ENCODE data around the gene PLXNC1.
A peak's percentile ranks its signal among the peaks of the same experiment; 100 is the strongest.

PLXNC1 gene

GRCh38 chr12:94267921-94268471, 119.6 kb downstream of the PLXNC1 start:
- DNase-seq = no peak

DNA sequence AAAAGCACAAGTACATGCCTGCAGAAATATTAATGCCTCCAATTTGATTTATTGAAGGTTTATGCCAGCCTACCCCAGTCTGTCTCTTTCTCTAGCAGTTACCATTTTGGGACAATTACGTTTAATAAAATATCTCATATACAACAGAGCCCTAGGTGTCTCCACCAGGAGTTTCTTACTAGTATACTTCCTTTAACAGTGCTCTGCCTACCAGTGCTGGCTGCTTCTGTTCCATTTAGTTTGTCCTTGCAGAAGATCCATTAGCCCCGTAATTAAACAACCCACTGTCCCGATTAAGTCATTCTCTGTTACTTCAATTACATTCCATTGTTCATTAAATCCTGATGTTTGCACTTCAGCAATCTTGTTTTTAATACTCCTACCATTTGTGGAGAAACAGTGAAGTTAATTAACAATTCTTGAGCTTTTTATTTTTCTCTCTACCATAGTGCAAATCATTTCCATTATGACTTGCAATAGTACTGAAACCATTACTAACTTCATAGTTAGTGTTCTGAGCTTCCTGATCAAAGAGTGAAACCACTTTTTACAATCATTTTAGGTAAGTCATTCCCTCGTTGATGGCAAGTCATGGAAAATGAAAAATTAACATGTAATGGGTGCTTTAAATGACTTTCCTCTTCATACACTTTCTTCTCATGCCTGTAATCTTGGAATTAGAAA, 121.1 kb downstream of the PLXNC1 start:
- DNase-seq = no peak

- DNase-seq = no peak
Observed at GRCh38 chr12:94271351-94271750, 123.0 kb downstream of the PLXNC1 start.

DNA sequence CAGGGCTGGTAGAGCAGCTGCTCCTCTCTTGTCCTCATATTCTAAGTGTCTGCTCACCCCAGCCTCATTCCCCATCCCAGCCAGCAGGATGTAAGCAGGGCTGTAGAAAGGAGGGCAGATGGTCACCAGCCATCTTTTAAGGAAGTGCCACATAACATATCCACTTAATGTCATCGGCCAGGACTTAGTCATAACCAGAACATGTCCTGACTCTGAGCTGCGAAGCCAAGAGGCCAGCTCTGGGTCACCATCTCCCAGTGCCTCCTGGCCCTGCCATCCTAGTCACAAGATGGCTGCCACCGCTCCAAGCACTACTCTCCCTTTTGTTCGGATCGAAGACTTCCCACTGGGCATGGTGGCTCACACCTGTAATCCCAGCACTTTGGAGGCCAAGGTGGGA, 123.9 kb downstream of the PLXNC1 start:
- DNase-seq = no peak

GRCh38 chr12:94273272-94273671, 124.9 kb downstream of the PLXNC1 start:
- no peak for DNase-seq

DNA sequence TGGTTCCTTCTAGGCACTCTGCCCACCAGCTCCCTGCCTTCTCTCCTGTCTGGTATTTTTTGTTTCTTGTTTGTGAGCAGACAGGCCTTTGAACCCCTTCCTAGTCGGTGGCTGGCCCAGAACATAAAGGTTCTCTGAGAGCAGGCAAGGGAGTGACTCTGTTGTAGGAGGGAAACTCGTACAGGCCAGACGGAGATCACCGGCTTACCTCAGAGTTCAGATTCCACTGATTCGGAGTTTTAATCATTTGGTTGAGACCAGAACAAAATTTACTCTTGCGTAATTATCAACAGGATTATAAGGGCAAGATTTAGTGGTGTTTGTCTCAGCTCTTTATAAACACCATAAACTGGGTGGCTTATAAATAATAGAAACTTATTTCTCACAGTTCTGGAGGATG, 128.3 kb downstream of the PLXNC1 start:
- no peak for DNase-seq

- no peak for DNase-seq
Observed at GRCh38 chr12:94277426-94278000, 129.1 kb downstream of the PLXNC1 start.

GRCh38 chr12:94280063-94280462, 131.7 kb downstream of the PLXNC1 start:
- DNase-seq = no peak

DNA sequence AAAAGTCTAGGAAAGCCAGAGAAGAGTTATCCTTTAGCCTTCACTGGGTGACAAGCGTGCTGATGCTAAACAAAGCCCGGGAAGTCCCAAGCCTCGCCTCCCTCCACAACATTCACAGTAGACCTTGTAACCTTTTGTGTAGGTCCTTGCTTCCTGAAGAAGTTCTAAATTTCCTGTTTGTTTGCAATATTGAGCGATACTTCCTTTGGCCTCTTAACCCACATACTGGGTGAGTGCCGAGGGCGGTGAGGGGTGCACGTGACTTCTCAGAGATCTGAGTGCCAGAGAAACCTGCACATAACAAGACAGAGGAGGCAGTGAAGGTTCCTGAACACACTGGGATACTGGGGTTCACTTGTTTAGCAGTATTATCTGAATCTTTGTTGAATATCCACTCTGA, 134.3 kb downstream of the PLXNC1 start:
- peak; percentile 19 for DNase-seq

DNA sequence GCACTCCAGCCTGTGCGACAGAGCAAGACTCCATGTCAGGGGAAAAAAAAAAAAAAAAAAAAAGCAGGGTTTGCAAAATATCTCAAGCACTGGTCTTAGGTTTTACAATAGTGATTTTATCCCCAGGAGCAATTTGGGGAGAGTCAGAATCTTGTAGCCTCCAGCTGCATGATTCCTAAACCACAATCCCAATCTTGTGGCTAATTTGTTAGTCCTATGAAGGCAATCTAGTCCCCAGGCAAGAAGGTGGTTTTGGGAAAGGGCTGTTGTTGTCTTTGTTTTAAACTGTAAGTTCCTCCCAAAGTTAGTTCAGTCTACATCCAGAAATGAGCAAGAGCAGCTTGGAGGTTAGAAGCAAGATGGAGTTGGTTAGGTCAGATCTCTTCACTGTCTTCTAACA, 135.7 kb downstream of the PLXNC1 start:
- no peak for DNase-seq

- DNase-seq = no peak
Observed at GRCh38 chr12:94284859-94285258, 136.5 kb downstream of the PLXNC1 start.

GRCh38 chr12:94285943-94286582, 137.7 kb downstream of the PLXNC1 start:
- no peak for DNase-seq

- DNase-seq = no peak
Observed at GRCh38 chr12:94286583-94287244, 138.3 kb downstream of the PLXNC1 start.

- DNase-seq = no peak
Observed at GRCh38 chr12:94287245-94287628, 138.9 kb downstream of the PLXNC1 start.

DNA sequence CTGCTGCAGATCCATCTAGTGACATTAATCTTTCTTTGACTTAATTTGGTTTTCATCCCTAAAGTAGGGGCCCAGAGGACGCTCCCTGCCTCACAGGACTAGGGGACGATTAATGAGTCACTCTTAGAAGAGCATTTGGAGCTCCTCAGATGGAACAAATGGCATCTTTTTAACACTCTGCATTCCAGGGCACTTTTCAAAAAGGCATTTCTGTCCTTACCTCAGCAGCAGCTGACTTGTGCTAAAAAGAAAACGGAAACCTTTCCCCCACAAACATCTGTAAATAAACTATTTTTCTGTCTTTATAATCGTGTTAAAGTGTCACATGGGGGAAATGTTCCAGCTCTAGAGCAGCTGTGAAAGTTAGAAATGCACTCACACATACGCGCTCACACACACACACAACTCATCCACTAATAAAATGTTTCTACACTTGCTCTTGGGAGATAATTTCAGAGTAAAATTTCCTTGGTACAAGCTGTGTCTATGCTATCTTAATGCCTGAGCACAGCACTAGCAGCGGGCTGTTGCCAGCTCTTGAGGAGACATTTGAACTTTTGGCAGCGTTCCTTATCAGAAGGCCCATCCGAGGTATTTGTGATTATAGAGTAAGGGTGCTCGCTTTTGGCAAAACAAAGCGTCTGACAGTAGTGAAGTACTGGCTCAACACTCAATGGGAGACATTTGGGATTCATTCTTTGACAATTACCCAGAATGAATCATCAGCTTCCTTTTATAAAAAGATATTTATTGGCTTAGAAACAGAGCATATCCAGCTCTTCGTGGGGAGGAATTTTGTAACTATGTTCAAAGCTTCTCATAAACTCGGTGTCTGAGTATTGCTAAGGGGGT, 141.3 kb downstream of the PLXNC1 start:
- no peak for DNase-seq

DNA sequence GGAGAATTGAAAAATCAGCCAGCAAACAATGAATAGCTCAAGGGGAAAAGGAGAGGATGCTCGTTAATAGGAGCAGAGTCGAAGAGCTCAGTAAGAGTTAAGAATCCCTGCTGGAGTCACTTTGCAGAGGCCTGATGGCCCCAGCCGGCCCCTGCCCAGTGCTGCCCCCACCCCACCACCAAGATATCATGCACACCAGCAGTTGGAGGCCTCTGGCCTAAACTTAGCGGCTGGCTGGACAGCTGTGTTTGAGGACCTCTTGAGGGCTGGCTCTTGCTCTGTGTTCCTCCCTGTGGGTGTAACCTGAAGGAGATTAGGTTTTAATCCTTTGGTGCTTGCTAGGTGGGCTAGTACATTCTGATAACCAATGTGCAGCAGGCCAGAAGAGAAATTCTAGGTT, 142.0 kb downstream of the PLXNC1 start:
- no peak for DNase-seq

DNA sequence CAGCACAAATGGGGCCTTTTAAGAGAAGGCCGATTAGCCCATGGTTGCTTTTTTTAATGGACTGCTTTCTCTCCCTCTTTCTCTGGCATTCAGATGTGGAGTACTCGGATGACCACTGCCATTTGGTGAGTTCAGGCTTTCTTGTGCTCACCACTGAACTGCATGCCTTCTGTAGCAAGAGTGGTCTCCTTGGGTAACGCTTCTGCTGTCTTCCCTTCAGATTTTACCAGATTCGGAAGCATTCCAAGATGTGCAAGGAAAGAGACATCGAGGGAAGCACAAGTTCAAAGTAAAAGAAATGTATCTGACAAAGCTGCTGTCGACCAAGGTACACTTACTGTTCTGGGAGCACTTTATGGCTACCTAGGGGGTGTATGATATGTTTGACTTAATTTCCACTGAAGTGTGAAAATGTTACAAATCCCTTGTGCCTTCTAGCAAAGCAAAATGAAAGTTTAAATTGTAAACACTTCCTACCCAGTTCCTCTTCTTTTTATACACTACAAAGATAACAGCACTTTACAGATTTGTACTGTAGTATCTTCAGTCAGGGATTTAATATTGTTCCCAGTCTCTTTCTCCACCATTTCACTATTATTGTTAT, 148.8 kb downstream of the PLXNC1 start:
- DNase-seq = no peak

DNA sequence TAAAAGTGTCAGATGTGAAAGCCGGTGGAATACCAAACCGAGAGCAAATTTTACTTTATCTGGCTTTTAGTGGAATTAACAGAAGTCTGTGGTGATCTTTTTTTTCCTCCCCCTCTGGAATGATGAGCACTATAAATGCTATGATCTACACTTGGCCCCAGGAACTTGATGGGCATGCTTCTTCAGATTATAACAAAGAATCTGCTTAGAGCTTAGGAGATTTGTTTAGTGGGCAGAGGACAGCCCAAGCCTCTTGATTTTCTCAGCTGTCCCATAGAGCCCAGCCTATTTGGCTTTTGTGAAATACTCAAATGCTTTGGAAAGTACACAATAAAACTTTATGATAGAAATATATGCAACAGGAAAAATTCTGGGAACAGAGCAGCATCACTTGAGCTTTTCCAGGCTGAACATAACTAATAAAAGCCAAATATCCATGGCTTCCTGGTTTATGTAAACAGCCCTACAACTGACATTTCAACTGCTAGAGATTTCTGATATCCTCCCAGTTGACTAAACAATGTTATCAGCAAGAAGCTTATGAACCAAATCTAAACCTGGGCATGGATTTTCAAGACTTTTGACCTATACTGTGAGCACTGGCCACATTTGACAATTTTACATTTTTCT, 149.6 kb downstream of the PLXNC1 start:
- DNase-seq = no peak

DNA sequence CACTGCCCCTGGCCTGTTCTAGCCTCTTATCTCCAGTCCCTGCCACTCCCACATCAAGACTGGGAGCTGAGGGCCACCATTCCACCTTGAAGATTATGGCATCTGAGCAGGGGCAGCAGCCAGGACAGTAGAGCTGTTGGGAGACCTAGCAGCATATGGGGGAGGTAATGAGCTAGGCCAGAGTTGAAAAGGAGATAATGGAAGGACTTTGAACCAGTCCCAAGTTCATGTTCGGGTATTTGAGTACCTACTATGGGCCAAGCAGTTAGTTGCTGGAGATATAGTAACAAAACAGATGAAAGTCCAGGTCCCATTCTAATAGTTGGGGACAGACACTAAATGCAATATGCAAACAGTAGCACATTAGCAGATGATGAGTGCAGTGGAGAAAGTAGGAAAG, 151.5 kb downstream of the PLXNC1 start:
- no peak for DNase-seq

DNA sequence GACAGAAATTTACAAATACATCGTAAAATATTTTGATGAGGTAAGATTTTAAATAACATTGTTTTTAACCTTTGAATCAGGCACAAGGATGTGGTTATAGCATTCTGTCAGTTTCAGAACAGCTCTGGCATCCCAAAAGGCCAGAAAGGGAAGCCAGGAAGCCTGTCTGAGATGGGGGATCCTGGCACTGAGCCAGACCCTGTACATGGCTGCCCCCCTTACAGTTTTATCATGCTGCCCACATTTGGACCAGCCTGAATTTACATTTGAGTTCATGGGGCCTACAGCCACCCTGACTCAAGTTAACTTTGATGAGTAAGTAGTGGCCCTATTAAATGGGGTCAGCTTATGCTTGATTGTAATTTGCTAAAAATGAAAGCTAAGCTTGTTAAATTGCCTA, 155.6 kb downstream of the PLXNC1 start:
- no peak for DNase-seq

DNA sequence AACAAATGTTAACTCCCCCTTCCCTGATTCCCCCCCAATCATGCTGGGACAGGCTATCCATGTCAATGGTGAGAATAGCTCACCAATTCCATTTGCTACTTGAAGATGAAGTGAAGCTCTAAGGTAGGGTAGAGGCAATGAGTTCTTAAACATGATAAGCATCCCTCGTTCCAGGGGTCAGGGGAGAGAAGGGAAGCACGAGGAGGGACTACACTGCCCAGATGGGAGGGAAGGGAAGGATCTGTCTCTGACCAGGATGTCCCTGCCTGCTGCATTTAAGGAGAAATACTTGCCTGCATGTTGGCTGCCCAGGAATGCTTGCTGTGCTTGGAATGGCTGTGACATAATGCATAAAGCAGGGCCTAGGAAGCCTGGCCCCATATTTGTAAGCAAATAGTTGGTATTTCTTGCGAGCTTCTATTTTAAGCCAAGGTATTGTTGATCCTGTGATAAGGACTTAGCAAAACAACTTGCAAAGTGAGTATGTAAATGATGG, 156.2 kb downstream of the PLXNC1 start:
- DNase-seq = no peak

Data from CD4-positive, alpha-beta T cell treated with Interferon gamma for 1 hour (primary cell).